Prostate gland (tissue), 1 donor: ENCODE measurements around the gene AP2B1.

ENCODE experiments used
- POLR2A ChIP-seq: fragments of 450-650 bp; IDR thresholded peaks from one replicate; pipeline ENCODE4 v1.6.1; 2016; ENCODE audit warnings: antibody characterized with exemption, mild to moderate bottlenecking
- POLR2AphosphoS5 ChIP-seq: sonication (generic); formaldehyde crosslinking; IDR thresholded peaks from one replicate; pipeline ENCODE4 v1.6.1; 2017; ENCODE audit warnings: antibody characterized with exemption

DNA sequence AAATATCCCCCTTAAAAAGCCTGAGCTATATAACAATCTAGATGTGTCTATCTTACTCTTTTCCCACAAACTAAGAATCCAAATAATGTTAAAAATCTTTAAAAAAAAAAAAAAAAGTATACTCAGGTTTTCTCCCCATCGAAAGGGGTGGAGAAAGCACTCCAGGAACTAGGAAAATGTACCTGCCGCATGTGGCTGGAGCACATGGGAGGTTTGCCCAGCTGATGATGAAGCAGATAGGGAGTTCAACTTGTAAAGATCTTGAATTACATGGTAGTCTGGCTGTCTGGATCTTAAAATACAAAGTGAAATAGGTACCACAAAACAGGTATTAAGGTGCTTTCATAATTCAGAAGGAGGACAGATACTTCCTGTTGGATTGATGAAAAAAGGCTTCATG lies 17.7 kb upstream of the AP2B1 start:
- no peak for TF ChIP-seq POLR2AphosphoS5
- TF ChIP-seq POLR2A, result no peak
